HEK293 (cell line): ENCODE measurements around the gene SRD5A3.

Source experiments
- CTCF ChIA-PET: fragments of 350-600 bp; formaldehyde crosslinking; extraction: SDS; loops from one replicate; lab custom pipeline; 2021; ENCODE audit warnings: antibody characterized with exemption; lab: Yijun Ruan, JAX
- POLR2A ChIA-PET: fragments of 300-600 bp; formaldehyde crosslinking; extraction: SDS; loops from one replicate; lab custom pipeline; 2020; ENCODE audit warnings: antibody characterized with exemption, inconsistent platforms; lab: Yijun Ruan, JAX
- H3K27ac ChIP-seq: fragments of 200-500 bp; sonication (Bioruptor generic); 2 replicates; pipeline ENCODE4 v1.5.1; 2014; ENCODE audit warnings: low read depth, low read length, control low read depth, inconsistent platforms; ENCODE audit errors: extremely low read depth
- H3K36me3 ChIP-seq, 2 experiments: fragments of 200-500 bp in 1 of 2; sonication (Bioruptor generic) in 1 of 2; 1 replicate in 1 of 2; 2 replicates in 1 of 2; pipeline ENCODE4 v1.5.1; 2014 to 2017; ENCODE audit warnings: inconsistent platforms in 2 of 2, low read length in 2 of 2; ENCODE audit not compliant: control insufficient read depth in 2 of 2, insufficient read depth in 1 of 2
- H3K4me1 ChIP-seq: fragments of 200-500 bp; sonication (Bioruptor generic); 2 replicates; pipeline ENCODE4 v1.5.1; 2014; ENCODE audit warnings: mild to moderate bottlenecking, low read length, inconsistent platforms; ENCODE audit not compliant: control insufficient read depth, insufficient read depth
- H3K4me3 ChIP-seq: 2 replicates; pipeline ENCODE4 v1.5.1; 2011; ENCODE audit warnings: low read depth, mild to moderate bottlenecking, control low read depth, low read length, moderate library complexity
- H3K9me3 ChIP-seq: fragments of 200-500 bp; sonication (Bioruptor generic); 2 replicates; pipeline ENCODE4 v1.5.1; 2014; ENCODE audit warnings: low read depth, low read length, inconsistent platforms; ENCODE audit not compliant: control insufficient read depth, insufficient read depth
- BCL11A ChIP-seq: fragments of 450-650 bp; formaldehyde crosslinking; IDR thresholded peaks from 2 replicates; pipeline ENCODE4 v1.5.1; 2016; ENCODE audit warnings: low read depth, missing biosample characterization, missing genetic modification characterization
- BCL11B ChIP-seq: fragments of 450-650 bp; formaldehyde crosslinking; IDR thresholded peaks from 2 replicates; pipeline ENCODE4 v1.5.1; 2016; ENCODE audit warnings: low read depth, missing biosample characterization, missing genetic modification characterization
- GLI4 ChIP-seq: fragments of 450-650 bp; formaldehyde crosslinking; IDR thresholded peaks from 2 replicates; pipeline ENCODE4 v1.5.1; 2016; ENCODE audit warnings: missing biosample characterization, missing genetic modification characterization
- GLIS1 ChIP-seq: fragments of 450-650 bp; formaldehyde crosslinking; IDR thresholded peaks from 2 replicates; pipeline ENCODE4 v1.5.1; 2016; ENCODE audit warnings: missing biosample characterization, missing genetic modification characterization
- INSM2 ChIP-seq: fragments of 450-650 bp; formaldehyde crosslinking; IDR thresholded peaks from 2 replicates; pipeline ENCODE4 v1.5.1; 2016; ENCODE audit warnings: missing biosample characterization, missing genetic modification characterization
- PRDM2 ChIP-seq: fragments of 450-650 bp; formaldehyde crosslinking; IDR thresholded peaks from 2 replicates; pipeline ENCODE4 v1.5.1; 2016; ENCODE audit warnings: missing biosample characterization, missing genetic modification characterization, borderline replicate concordance
- REST ChIP-seq: fragments of 450-650 bp; formaldehyde crosslinking; IDR thresholded peaks from 2 replicates; pipeline ENCODE4 v1.5.1; 2016; ENCODE audit warnings: missing biosample characterization, missing genetic modification characterization
- SP7 ChIP-seq: fragments of 450-650 bp; formaldehyde crosslinking; IDR thresholded peaks from 2 replicates; pipeline ENCODE4 v1.5.1; 2016; ENCODE audit warnings: missing biosample characterization, missing genetic modification characterization
- TRIM28 ChIP-seq: IDR thresholded peaks from 2 replicates; pipeline ENCODE4 v1.6.1; 2011; ENCODE audit warnings: low read length, control low read depth, borderline replicate concordance
- ZNF311 ChIP-seq: fragments of 450-650 bp; formaldehyde crosslinking; IDR thresholded peaks from 2 replicates; pipeline ENCODE4 v1.5.1; 2017; ENCODE audit warnings: missing biosample characterization, missing genetic modification characterization, borderline replicate concordance
- ZNF362 ChIP-seq: fragments of 450-650 bp; formaldehyde crosslinking; IDR thresholded peaks from 2 replicates; pipeline ENCODE4 v1.5.1; 2016; ENCODE audit warnings: missing biosample characterization, missing genetic modification characterization
- ZNF416 ChIP-seq: fragments of 450-650 bp; formaldehyde crosslinking; IDR thresholded peaks from 2 replicates; pipeline ENCODE4 v1.5.1; 2016; ENCODE audit warnings: missing biosample characterization, missing genetic modification characterization
- ZNF560 ChIP-seq: fragments of 450-650 bp; formaldehyde crosslinking; IDR thresholded peaks from 2 replicates; pipeline ENCODE4 v1.5.1; 2017; ENCODE audit warnings: missing biosample characterization, missing genetic modification characterization, borderline replicate concordance
- ZNF585B ChIP-seq: fragments of 450-650 bp; formaldehyde crosslinking; IDR thresholded peaks from 2 replicates; pipeline ENCODE4 v1.5.1; 2016; ENCODE audit warnings: missing biosample characterization, missing genetic modification characterization
- ZNF600 ChIP-seq: fragments of 450-650 bp; formaldehyde crosslinking; IDR thresholded peaks from 2 replicates; pipeline ENCODE4 v1.5.1; 2016; ENCODE audit warnings: missing biosample characterization, missing genetic modification characterization
- ZNF768 ChIP-seq: fragments of 450-650 bp; formaldehyde crosslinking; IDR thresholded peaks from 2 replicates; pipeline ENCODE4 v1.5.1; 2018; ENCODE audit warnings: missing biosample characterization, mild to moderate bottlenecking, missing genetic modification characterization
- ZNF792 ChIP-seq: fragments of 450-650 bp; formaldehyde crosslinking; IDR thresholded peaks from 2 replicates; pipeline ENCODE4 v1.5.1; 2016; ENCODE audit warnings: missing biosample characterization, missing genetic modification characterization
- ZSCAN16 ChIP-seq: fragments of 450-650 bp; formaldehyde crosslinking; IDR thresholded peaks from 2 replicates; pipeline ENCODE4 v1.5.1; 2016; ENCODE audit warnings: missing biosample characterization, missing genetic modification characterization
- ZXDB ChIP-seq: fragments of 450-650 bp; formaldehyde crosslinking; IDR thresholded peaks from 2 replicates; pipeline ENCODE4 v1.5.1; 2016; ENCODE audit warnings: missing biosample characterization, missing genetic modification characterization

SRD5A3 gene

GRCh38 chr4:55397520-55398321, 51.7 kb downstream of the SRD5A3 start (continued):
- TF ChIP-seq REST (tag by site-specific recombination) = peak; percentile 34; the same call in 1 of the 2 replicates
- TF ChIP-seq ZNF416 (tag by site-specific recombination) = no peak
- TF ChIP-seq ZNF768 (tag by site-specific recombination) = no peak
- peak; percentile 61 for TF ChIP-seq ZXDB (tag by site-specific recombination)
- TF ChIP-seq TRIM28 = peak; percentile 50; the same call in 1 of the 2 replicates
- peak; percentile 67 for TF ChIP-seq GLIS1 (tag by site-specific recombination)
- TF ChIP-seq SP7 (tag by site-specific recombination) = peak; percentile 74; the same call in 1 of the 2 replicates
- peak; percentile 22; the same call in 1 of the 2 replicates for TF ChIP-seq ZSCAN16 (tag by site-specific recombination)

- Histone ChIP-seq H3K4me3 (peak overlapping the region; percentile 89), H3K27ac (no peak overlapping the region), H3K9me3 (no peaks in the 10 kb centered on the region), H3K4me1 (no peaks in the 10 kb centered on the region), H3K36me3 (peaks cover 0 to 27% of the 10 kb centered on the region in 2 experiments; a peak in 1 of 3 replicates)
- POLR2A ChIA-PET = interaction anchor here (0.6 to 0.9 kb wide), 4 partner anchors 19 to 799 kb away, joined by 3 to 7 read pairs (median 4); no protein-coding TSS in a partner anchor
- CTCF ChIA-PET = no interaction called here
- TF ChIP-seq BCL11A (tag by site-specific recombination) (no peak), ZNF311 (tag by site-specific recombination) (no peak), ZNF792 (tag by site-specific recombination) (no peak)
Observed at GRCh38 chr4:55398461-55398860, 52.4 kb downstream of the SRD5A3 start.

GRCh38 chr4:55398966-55399365, 52.9 kb downstream of the SRD5A3 start:
- H3K4me3 ChIP-seq = peak overlapping the region; percentile 14

More at GRCh38 chr4:55398966-55399365, 52.9 kb downstream of the SRD5A3 start:
- ChIA-PET CTCF (no interaction called here), POLR2A (interaction anchor here (0.7 kb wide), 1 partner anchor 800 kb away, joined by 4 read pairs; no protein-coding TSS in a partner anchor)
- TF ChIP-seq BCL11B (no peak), GLI4 (tag by site-specific recombination) (no peak), ZNF362 (tag by site-specific recombination) (no peak), ZNF585B (tag by site-specific recombination) (no peak), PRDM2 (tag by site-specific recombination) (no peak), INSM2 (no peak), ZNF768 (tag by site-specific recombination) (no peak), ZNF600 (tag by site-specific recombination) (no peak), ZNF560 (tag by site-specific recombination) (no peak)
- no peaks in the 10 kb centered on the region for H3K9me3 ChIP-seq
- peaks cover 0 to 32% of the 10 kb centered on the region in 2 experiments; a peak in 2 of 3 replicates for H3K36me3 ChIP-seq
- no peak overlapping the region for H3K27ac ChIP-seq
- H3K4me1 ChIP-seq = no peaks in the 10 kb centered on the region
